Calu3 (cell line): ENCODE measurements around the gene ODAD3. TPM values are rescaled to one million over a fixed set of nuclear protein-coding genes. Genes with fewer than 3 reads are reported as not detected.
"Not testable (repeated sequence)": the region's sequence is repeated elsewhere in the genome, so short reads cannot be mapped to it uniquely, and the experiment has no call there.

Experiments used
- BruUV-seq: library from RNA; stranded (reverse); fragments of 400-500 nt; replicated peaks from 2 replicates; lab custom pipeline; 2021; lab: Mats Ljungman, UMichigan
- CTCF ChIA-PET: fragments of 300-600 bp; sonication (Branson Sonifier 250); formaldehyde crosslinking; loops from one replicate; lab custom pipeline; 2022; ENCODE audit warnings: antibody characterized with exemption; lab: Charles Lee
- DNase-seq: peaks from one replicate; pipeline ENCODE4 v3.0.0; 2022
- H3K27ac Mint-ChIP-seq: one replicate; pipeline ENCODE4 v1.8.0; 2022; ENCODE audit warnings: mixed read lengths; ENCODE audit not compliant: unreplicated experiment
- H3K27me3 Mint-ChIP-seq: one replicate; pipeline ENCODE4 v1.8.0; 2022; ENCODE audit warnings: mixed read lengths; ENCODE audit not compliant: unreplicated experiment
- H3K36me3 Mint-ChIP-seq: one replicate; pipeline ENCODE4 v1.8.0; 2022; ENCODE audit warnings: mild to moderate bottlenecking, moderate library complexity, mixed read lengths; ENCODE audit not compliant: insufficient read depth, unreplicated experiment
- H3K4me1 Mint-ChIP-seq: one replicate; pipeline ENCODE4 v1.8.0; 2022; ENCODE audit warnings: mild to moderate bottlenecking, low read depth, mixed read lengths; ENCODE audit not compliant: unreplicated experiment
- H3K4me3 Mint-ChIP-seq: one replicate; pipeline ENCODE4 v1.8.0; 2022; ENCODE audit warnings: mild to moderate bottlenecking, low read depth, moderate library complexity, mixed read lengths; ENCODE audit not compliant: unreplicated experiment
- H3K9me3 Mint-ChIP-seq: one replicate; pipeline ENCODE4 v1.8.0; 2022; ENCODE audit warnings: low read depth, mixed read lengths; ENCODE audit not compliant: unreplicated experiment
- CTCF ChIP-seq: fragments of 200-600 bp; IDR thresholded peaks from one replicate; pipeline ENCODE4 v1.8.0; 2022; ENCODE audit warnings: antibody characterized with exemption; ENCODE audit not compliant: unreplicated experiment
- intact Hi-C: fragments of 100-400 bp; cut with micrococcal nuclease; formaldehyde crosslinking; loops from one replicate; pipeline ENCODE4 v1.10.0; 2022; ENCODE audit not compliant: unreplicated experiment
- total RNA-seq: library from RNA; stranded (reverse); gene quantifications from 2 replicates; pipeline ENCODE4 v1.2.3, GENCODE V29; 2022

Gene ODAD3
- total RNA-seq, 1 experiment from 2014 or later: not detected

GRCh38 chr19:11457831-11458230 lies 22.9 kb upstream of the ODAD3 start:
- no peaks in the 10 kb centered on the region for H3K9me3 Mint-ChIP-seq
- TF ChIP-seq CTCF: no peak
- intact Hi-C loops: no loop called here
- no peaks in the 10 kb centered on the region for H3K4me1 Mint-ChIP-seq
- no TSS peak for BruUV-seq
- CTCF ChIA-PET: no interaction called here
- no peak for DNase-seq
- no peaks in the 10 kb centered on the region for H3K36me3 Mint-ChIP-seq
- H3K27ac Mint-ChIP-seq: no peak overlapping the region
- H3K27me3 Mint-ChIP-seq: peaks cover 18% of the 10 kb centered on the region
- H3K4me3 Mint-ChIP-seq: no peak overlapping the region

DNA sequence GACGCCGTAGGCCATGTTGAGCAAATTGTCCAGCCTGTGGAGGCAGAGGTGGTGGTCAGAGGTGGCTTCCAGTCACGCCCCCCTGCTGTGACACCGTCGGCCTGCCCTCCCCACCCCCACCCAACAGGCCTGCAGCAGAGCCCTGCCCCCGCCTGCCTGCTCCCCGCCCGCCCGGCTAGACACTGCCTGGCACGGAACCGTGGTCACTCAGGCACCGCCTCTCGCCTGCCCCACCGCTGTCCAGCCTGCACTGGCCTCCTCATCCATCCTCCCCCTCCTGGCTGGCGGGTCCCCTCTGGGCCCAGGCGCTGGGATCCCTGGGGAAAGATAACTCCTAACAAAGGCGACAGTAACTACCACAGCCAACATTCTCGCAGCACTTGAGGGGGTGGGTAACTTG lies 22.2 kb upstream of the ODAD3 start:
- no peak overlapping the region for H3K27ac Mint-ChIP-seq
- CTCF ChIA-PET: no interaction called here
- H3K4me1 Mint-ChIP-seq: no peaks in the 10 kb centered on the region
- BruUV-seq: no TSS peak
- TF ChIP-seq CTCF: no peak
- no peaks in the 10 kb centered on the region for H3K9me3 Mint-ChIP-seq
- H3K36me3 Mint-ChIP-seq: no peaks in the 10 kb centered on the region
- H3K4me3 Mint-ChIP-seq: no peak overlapping the region
- DNase-seq: peak; percentile 9
- intact Hi-C loops: no loop called here
- H3K27me3 Mint-ChIP-seq: peaks cover 18% of the 10 kb centered on the region

DNA sequence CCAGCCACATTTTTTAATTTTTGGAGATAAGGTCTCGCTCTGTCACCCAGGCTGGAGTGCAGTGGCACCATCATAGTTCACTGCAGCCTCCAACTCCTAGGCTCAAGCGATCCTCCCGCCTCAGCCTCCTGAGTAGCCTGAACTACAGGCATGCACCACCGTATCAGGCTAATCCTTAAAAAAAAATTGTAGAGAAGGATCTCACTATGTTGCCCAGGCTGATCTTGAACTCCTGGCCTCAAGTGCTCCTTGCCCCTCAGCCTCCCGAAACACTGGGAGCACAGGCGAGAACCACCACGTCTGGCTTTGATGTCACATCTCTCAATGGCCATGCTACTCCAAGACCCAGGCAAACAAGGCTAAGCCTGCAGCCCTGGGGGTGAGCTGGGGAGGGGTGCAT lies 21.7 kb upstream of the ODAD3 start:
- TF ChIP-seq CTCF: no peak
- CTCF ChIA-PET: no interaction called here
- H3K4me1 Mint-ChIP-seq: no peaks in the 10 kb centered on the region
- no peak overlapping the region for H3K4me3 Mint-ChIP-seq
- no TSS peak for BruUV-seq
- H3K9me3 Mint-ChIP-seq: no peaks in the 10 kb centered on the region
- peaks cover 18% of the 10 kb centered on the region for H3K27me3 Mint-ChIP-seq
- intact Hi-C loops: no loop called here
- no peaks in the 10 kb centered on the region for H3K36me3 Mint-ChIP-seq
- no peak for DNase-seq
- no peak overlapping the region for H3K27ac Mint-ChIP-seq

GRCh38 chr19:11455233-11455554 lies 20.3 kb upstream of the ODAD3 start:
- H3K36me3 Mint-ChIP-seq, H3K27ac Mint-ChIP-seq, DNase-seq, BruUV-seq, CTCF ChIA-PET, intact Hi-C loops, H3K9me3 Mint-ChIP-seq, H3K4me1 Mint-ChIP-seq, H3K4me3 Mint-ChIP-seq, H3K27me3 Mint-ChIP-seq: not testable (repeated sequence)

DNA sequence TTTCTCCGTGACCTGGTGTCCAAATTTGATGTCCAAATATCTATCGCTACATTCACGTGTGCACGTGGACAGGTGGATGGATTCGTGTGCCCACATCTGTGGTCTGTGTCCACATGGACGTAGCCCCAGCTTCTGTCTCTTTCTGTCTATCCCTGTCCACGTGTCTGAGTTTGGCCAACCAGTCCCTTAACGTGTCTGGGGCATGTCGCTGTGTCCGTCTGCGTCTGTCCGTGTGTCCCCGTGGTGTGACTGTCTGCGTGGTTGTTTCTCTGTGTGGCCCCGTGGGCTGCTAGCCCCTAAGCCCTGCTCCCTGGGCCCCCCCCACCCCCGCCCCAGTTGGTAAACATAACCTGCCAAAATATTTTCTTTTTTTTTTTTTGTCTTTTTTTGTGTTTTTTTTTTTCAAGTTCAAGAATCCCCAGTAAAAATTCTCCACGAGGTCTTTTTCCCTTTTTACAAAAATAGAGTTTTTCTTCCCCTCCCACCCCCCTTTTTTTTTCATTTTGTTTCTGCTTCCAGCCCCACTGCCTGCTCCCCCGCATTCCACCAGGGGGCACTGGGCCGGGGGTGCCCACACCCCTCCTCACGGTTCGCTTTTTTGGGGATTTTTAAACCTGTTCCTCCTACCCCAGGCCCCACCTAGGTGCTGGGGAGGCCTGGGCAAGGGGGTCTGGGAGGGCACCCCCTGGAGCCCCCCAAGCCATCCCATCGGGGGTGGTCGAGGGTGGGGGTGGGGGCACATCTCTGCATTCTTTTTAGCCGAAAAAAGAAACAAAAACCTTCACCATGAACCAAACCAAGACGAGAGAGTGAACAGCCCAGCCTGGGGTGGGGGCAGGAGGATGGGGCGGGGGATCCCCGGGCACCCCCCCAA lies 18.8 kb upstream of the ODAD3 start:
- TF ChIP-seq CTCF: peak; percentile 27
- H3K9me3 Mint-ChIP-seq: no peaks in the 10 kb centered on the region
- no peaks in the 10 kb centered on the region for H3K27me3 Mint-ChIP-seq
- H3K36me3 Mint-ChIP-seq: peaks cover 10% of the 10 kb centered on the region
- H3K4me1 Mint-ChIP-seq: no peaks in the 10 kb centered on the region
- intact Hi-C loops: no loop called here
- DNase-seq: no peak
- CTCF ChIA-PET: no interaction called here
- BruUV-seq: no TSS peak
- no peak overlapping the region for H3K27ac Mint-ChIP-seq
- H3K4me3 Mint-ChIP-seq: no peak overlapping the region
